ENCODE data around the gene SLC28A1. TPM values are rescaled to one million over a fixed set of nuclear protein-coding genes. Genes with fewer than 3 reads are reported as not detected.

Gene SLC28A1
- total and polyA plus RNA-seq, 2 of the 4 experiments (the other 2 are of a cell fraction) = not detected

GRCh38 chr15:84908564-84908963 lies 24.1 kb downstream of the SLC28A1 start:
- no peak overlapping the region for H3K9ac ChIP-seq (ENCODE audit: low read depth, low read length)
- in situ Hi-C loops (cut with MboI; ENCODE audit: low sequenced_read_pairs) = no loop called here
- H3K79me1 ChIP-seq (ENCODE audit: low read depth in 1 of 2, low read length in 2 of 2) = no peaks in the 10 kb centered on the region
- intact Hi-C loops (cut with micrococcal nuclease) = no loop called here
- H3K18ac ChIP-seq (ENCODE audit: low read depth, low read length) = no peak overlapping the region
- H3K36me3 ChIP-seq (ENCODE audit: control insufficient read depth, insufficient read depth, low read length) = no peaks in the 10 kb centered on the region
- H2AK5ac ChIP-seq (ENCODE audit: low read depth, low read length) = no peak overlapping the region
- dilution Hi-C loops (cut with HindIII; ENCODE audit: low sequenced_read_pairs, unreplicated experiment) = no loop called here
- H2BK20ac ChIP-seq (ENCODE audit: low read depth, low read length) = no peak overlapping the region
- no peak for ATAC-seq (ENCODE audit: low read depth)
- ChIA-PET POLR2A (ENCODE audit: unreplicated experiment) (no interaction called here), CTCF (no interaction called here)
- H4K20me1 ChIP-seq (ENCODE audit: insufficient read depth, low read length) = no peaks in the 10 kb centered on the region
- no peak for DNase-seq
- H2BK120ac ChIP-seq (ENCODE audit: low read depth, low read length) = no peak overlapping the region
- no peak overlapping the region for H4K8ac ChIP-seq (ENCODE audit: low read depth in 2 of 2, low read length in 2 of 2)
- peaks cover 13% of the 10 kb centered on the region for H3K4me1 ChIP-seq (ENCODE audit: control insufficient read depth, insufficient read depth, low read length)
- 80% methylated on average over 1 of the region's 13 CpGs; no CpG with 5 or more reads in 1 of the 2 experiments for WGBS, 2 experiments (ENCODE audit: extremely low coverage in 2 of 2, insufficient read length in 1 of 2)
- no TSS peak for BruUV-seq (replicated peaks)
- TF ChIP-seq POLR2A (IDR thresholded peaks at IDR 0.05; ENCODE audit: low read depth, low read length) (no peak), SMC3 (IDR thresholded peaks at IDR 0.05; ENCODE audit: low read depth, low read length) (no peak), CTCF (conservative IDR thresholded peaks at IDR 0.05; ENCODE audit: low read depth, low read length) (no peak), ELK1 (IDR thresholded peaks at IDR 0.05; ENCODE audit: borderline replicate concordance, low read depth, low read length) (no peak), MAZ (IDR thresholded peaks at IDR 0.05; ENCODE audit: borderline replicate concordance, low read depth, low read length) (no peak), NFE2L2 (IDR thresholded peaks at IDR 0.05; ENCODE audit: low read depth, low read length) (no peak), MXI1 (IDR thresholded peaks at IDR 0.05; ENCODE audit: borderline replicate concordance, low read depth, low read length) (no peak), USF2 (IDR thresholded peaks at IDR 0.05; ENCODE audit: low read depth, low read length) (no peak), RFX5 (IDR thresholded peaks at IDR 0.05; ENCODE audit: low read depth, low read length) (no peak), MAFK (IDR thresholded peaks at IDR 0.05; ENCODE audit: low read depth, low read length) (no peak), FOS (IDR thresholded peaks at IDR 0.05; ENCODE audit: low read depth, low read length) (no peak), CEBPB (IDR thresholded peaks at IDR 0.05; ENCODE audit: low read depth, low read length) (no peak), RCOR1 (IDR thresholded peaks at IDR 0.05; ENCODE audit: insufficient replicate concordance, low read length) (no peak)
- H2BK5ac ChIP-seq (ENCODE audit: low read depth, low read length, poor library complexity, severe bottlenecking) = no peak overlapping the region
- H3K23ac ChIP-seq (ENCODE audit: low read depth, low read length) = no peak overlapping the region
- H2AFZ ChIP-seq (replicated peaks; ENCODE audit: low read length, poor library complexity) = peak overlapping the region; percentile 68
- H3K4me3 ChIP-seq (ENCODE audit: insufficient read depth, low read depth, low read length) = no peak overlapping the region
- H3K14ac ChIP-seq (replicated peaks; ENCODE audit: low read depth, low read length) = no peak overlapping the region
- H3K9me1 ChIP-seq (ENCODE audit: insufficient read depth, low read length) = peaks cover 17% of the 10 kb centered on the region
- H2BK15ac ChIP-seq (ENCODE audit: low read depth, low read length) = no peak overlapping the region
- H3K27ac ChIP-seq (ENCODE audit: insufficient read depth, low read length) = no peak overlapping the region
- no peak overlapping the region for H3K4me2 ChIP-seq (ENCODE audit: low read depth, low read length)
- no peak overlapping the region for H2AK9ac ChIP-seq (replicated peaks; ENCODE audit: low read depth, low read length, poor library complexity)
- H3K9me3 ChIP-seq (ENCODE audit: control insufficient read depth, insufficient read depth, low read length) = no peaks in the 10 kb centered on the region
- no peak overlapping the region for H3K4ac ChIP-seq (ENCODE audit: low read depth, low read length)
- no peak overlapping the region for H4K5ac ChIP-seq (ENCODE audit: low read depth, low read length)
- H3K56ac ChIP-seq (ENCODE audit: extremely low read depth, insufficient read depth, low read length) = no peak overlapping the region
- H3K27me3 ChIP-seq (ENCODE audit: control insufficient read depth, insufficient read depth, low read length) = no peaks in the 10 kb centered on the region
- H4K91ac ChIP-seq (ENCODE audit: insufficient read depth, low read depth, low read length) = no peak overlapping the region
